Measurements from ENCODE around the gene EML4.
"Not testable (repeated sequence)": the region's sequence is repeated elsewhere in the genome, so short reads cannot be mapped to it uniquely, and the experiment has no call there.

The EML4 gene, protein sequence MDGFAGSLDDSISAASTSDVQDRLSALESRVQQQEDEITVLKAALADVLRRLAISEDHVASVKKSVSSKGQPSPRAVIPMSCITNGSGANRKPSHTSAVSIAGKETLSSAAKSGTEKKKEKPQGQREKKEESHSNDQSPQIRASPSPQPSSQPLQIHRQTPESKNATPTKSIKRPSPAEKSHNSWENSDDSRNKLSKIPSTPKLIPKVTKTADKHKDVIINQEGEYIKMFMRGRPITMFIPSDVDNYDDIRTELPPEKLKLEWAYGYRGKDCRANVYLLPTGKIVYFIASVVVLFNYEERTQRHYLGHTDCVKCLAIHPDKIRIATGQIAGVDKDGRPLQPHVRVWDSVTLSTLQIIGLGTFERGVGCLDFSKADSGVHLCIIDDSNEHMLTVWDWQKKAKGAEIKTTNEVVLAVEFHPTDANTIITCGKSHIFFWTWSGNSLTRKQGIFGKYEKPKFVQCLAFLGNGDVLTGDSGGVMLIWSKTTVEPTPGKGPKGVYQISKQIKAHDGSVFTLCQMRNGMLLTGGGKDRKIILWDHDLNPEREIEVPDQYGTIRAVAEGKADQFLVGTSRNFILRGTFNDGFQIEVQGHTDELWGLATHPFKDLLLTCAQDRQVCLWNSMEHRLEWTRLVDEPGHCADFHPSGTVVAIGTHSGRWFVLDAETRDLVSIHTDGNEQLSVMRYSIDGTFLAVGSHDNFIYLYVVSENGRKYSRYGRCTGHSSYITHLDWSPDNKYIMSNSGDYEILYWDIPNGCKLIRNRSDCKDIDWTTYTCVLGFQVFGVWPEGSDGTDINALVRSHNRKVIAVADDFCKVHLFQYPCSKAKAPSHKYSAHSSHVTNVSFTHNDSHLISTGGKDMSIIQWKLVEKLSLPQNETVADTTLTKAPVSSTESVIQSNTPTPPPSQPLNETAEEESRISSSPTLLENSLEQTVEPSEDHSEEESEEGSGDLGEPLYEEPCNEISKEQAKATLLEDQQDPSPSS
- 172 to 422 reads per million in 2 experiments for total RNA-seq

DNA sequence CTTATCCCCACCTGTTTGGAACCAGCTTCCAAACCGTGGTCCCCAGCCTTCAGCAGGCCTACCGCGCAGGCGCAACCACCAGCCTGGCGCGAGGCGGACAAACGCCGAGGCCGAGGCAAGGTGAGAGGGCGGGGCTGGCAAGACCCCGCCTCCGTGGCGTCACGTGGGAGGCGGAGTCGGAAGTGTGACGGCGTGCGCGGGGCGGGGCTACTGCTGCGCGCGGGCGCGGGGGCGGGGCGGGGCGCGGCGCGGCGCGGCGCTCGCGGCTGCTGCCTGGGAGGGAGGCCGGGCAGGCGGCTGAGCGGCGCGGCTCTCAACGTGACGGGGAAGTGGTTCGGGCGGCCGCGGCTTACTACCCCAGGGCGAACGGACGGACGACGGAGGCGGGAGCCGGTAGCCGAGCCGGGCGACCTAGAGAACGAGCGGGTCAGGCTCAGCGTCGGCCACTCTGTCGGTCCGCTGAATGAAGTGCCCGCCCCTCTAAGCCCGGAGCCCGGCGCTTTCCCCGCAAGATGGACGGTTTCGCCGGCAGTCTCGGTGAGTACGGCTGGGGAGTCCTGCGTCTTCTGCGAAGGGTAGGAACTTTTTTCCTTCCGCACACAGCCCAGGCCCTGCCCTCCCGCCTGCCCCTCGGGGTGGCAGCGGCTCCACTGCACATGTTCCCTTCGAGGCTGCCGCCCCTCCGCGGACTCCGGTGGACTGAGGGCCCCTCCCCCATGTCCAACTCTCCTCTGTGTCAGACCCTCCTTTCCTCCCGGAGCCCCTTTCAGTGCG is at the start of gene EML4:
Gene EML4, plus strand, starts transcription at position 254 of the 774 bp plus-strand sequence. Its CDS starts 259 bp downstream, at position 513.
- peak; percentile 81 for DNase-seq (ENCODE audit: low read depth)

- DNase-seq (ENCODE audit: low read depth) = no peak
Observed at GRCh38 chr2:42123426-42123825, 45.7 kb upstream of the EML4 start.

DNA sequence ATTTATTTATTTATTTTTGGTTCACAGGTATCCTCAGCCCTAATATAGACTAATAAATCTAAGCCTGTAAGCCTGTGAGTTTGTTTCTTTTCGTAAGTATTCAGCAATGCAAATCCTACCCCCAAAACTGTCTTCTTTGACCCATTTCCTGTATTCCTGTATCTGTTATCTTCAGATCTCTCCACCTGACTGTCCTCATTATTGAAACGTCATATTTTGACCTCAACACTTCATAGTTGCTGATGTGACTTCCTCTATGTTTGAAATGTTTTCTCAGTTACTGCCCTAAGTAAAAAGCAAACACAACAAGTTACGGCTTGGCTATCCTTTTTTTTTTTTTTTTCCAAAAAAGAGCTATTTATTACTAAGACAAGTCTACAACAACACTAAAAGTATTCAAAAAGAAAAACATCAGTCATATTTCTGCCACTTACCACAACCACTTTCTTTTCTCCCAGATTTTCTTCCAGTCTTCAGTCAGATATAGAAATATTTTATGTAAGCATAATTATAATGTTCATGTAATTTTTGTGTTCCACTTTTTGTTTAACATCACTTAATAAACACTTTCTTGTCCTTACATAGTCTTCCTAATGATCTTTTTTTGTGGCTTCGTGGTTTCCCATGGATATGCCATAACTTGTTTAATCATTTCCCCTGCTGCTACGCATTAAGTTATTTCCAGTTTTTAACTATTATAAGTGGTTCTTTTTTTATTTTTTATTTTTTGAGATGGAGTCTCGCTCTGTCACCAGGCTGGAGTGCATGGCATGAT is 45.0 kb upstream of the EML4 start:
- no peak for DNase-seq (ENCODE audit: low read depth)

- DNase-seq (ENCODE audit: low read depth) = no peak
Observed at GRCh38 chr2:42125841-42126594, 43.1 kb upstream of the EML4 start.

- not testable (repeated sequence) for DNase-seq (ENCODE audit: low read depth)
Observed at GRCh38 chr2:42126873-42127272, 42.3 kb upstream of the EML4 start.

GRCh38 chr2:42127425-42128424 is 41.4 kb upstream of the EML4 start:
- peak; percentile 15 for DNase-seq (ENCODE audit: low read depth)

DNA sequence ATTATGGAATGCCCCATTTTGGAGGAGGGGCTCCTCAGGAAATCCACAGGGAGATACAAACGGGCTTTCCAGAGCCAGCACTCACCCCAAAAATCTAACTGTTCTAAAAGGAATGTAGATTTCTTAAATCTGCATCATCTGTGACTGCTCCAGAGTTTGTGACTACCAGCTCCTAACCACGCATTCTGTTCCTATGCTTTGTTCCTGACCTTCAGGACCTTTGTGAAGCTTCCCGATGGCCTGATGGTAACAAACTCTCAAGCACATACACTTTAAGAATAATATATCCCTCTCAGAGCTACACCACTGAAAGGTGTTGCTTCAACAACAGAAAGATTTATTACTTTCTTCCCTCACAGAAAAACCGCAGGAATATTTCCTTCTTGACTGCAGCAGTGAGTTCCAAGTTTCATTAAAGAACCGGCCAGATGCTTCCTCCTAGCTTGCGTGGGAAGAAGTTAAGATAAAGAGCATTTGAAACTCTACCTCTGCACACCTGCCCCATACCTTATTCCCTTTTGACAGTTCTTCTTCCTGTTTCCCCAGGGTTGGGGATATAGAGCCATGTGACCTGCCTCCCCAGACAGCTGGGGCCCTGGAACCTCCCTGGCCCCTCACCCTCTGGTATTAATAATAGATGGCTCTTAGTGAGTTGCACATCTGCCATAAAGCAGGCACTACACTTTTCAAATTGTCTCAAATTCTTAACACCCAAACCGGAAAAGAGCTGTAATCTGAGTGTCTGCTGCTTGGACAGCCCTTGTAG is 40.2 kb upstream of the EML4 start:
- DNase-seq (ENCODE audit: low read depth) = no peak

DNA sequence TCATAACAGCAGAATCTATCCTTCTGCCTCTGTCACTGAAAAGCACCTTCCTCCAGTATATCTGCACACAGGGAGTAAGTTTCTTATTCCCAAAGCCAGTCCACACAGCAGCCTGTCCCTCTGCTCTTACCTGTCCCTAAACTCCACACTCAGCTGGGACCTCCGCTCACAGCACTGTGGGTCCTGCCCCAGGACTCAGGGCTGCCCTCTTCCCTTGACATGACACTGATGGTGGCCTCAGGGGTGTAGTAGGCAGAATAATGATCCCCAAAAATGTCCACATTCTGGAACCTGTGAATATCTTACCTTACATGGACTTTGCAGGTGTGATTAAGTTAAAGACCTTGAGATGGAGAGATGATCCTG is 39.7 kb upstream of the EML4 start:
- no peak for DNase-seq (ENCODE audit: low read depth)

- DNase-seq (ENCODE audit: low read depth) = no peak
Observed at GRCh38 chr2:42129947-42130346, 39.2 kb upstream of the EML4 start.

DNA sequence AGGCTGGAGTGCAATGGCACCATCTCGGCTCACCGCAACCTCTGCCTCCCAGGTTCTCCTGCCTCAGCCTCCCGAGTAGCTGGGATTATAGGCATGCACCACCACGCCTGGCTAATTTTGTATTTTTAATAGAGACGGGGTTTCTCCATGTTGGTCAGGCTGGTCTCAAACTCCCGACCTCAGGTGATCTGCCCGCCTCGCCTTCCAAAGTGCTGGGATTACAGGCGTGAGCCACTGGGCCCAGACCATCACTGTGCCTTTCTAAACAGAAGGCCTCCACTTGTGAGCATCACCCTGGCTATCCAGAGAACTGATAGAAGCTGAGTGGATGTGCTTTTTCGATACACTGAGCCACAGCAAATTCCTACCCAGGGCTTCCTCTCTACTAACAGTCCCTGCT is 38.3 kb upstream of the EML4 start:
- not testable (repeated sequence) for DNase-seq (ENCODE audit: low read depth)

DNA sequence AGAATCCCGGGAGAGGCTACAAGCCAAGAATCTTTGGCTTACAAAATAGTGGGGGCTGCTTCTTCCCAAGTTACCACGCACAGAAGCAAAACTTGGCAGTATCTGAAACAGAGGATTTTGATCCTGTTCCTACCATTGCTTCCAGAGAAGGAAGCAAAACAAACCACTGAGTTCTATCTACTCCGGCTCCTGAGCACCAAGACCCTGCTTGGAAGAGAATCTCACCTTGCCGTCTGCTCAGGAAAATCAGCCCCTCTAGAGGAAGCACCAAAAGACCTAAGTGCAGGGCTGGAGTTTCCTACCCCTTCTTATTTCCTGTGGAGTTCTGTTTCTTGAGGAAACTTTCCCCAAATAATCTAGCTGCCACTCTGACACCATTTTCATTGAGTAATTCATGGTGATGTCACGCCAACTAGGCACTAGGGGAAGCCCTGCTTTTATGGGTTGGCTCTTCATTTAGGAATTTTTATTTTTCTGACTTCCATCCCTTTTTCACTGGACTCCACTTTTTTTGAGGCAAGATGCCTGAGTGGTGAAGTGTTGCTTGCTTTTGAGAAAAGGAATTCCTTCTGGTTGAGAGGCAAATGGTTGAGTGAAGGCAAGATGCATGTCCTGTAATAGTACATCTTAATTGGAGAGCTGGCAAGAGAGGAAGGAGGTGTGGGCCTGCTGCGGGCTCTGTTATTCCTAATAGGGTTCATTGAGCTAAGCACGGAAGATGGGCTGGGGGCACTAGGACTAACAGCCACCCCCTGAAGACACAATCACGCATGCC is 36.8 kb upstream of the EML4 start:
- no peak for DNase-seq (ENCODE audit: low read depth)

DNA sequence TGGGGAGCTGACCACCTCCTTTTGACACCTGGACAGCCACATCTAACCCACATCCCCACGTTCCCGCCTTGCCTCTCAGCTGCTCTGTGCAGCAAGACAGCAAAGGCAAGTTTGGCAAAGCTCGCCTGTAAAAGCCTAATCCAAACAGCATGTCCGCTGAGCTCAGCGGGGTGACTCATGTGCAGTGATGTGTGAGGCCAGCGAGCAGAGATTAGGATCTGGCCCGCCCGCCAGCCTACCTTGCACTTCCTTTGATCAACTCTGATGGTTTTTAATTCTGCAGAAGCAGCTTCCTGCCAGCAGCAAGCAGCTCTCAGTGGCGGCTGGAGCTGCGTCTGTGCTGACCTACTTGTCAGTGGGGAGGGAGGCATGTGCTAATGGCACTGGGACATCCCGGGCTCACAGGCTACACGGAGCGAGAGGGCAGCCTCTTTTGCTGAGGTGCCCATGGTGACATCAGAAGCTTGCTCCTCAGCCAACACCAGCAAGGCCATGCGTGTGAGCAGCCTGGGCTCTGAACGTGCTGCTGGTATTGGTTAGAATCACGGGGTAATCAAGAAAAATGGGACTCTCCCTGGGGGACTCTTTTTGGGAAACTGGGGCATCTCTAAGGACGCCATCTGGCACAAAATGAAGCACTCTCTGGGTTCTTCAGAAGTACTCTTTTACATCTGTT is 36.0 kb upstream of the EML4 start:
- peak; percentile 89 for DNase-seq (ENCODE audit: low read depth)

DNA sequence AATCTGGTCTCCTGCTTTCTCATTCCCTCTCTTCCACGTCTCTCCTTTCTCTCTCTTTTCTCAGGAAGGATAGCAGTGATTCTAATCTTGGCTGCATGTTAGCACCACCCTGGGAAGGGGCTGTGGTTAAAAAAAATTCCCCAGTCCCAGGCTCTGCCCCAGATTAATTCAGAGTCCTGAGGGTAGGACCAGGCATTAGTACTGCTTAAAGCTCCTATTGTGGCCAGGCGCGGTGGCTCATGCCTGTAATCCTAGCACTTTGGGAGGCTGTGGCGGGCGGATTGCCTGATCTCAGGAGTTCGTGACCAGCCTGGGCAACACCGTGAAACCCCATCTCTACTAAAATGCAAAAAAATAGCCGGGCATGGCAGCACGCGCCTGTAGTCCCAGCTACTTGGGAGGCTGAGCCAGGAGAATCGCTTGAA is 35.4 kb upstream of the EML4 start:
- DNase-seq (ENCODE audit: low read depth) = no peak

- DNase-seq (ENCODE audit: low read depth) = not testable (repeated sequence)
Observed at GRCh38 chr2:42134401-42134932, 34.7 kb upstream of the EML4 start.

DNA sequence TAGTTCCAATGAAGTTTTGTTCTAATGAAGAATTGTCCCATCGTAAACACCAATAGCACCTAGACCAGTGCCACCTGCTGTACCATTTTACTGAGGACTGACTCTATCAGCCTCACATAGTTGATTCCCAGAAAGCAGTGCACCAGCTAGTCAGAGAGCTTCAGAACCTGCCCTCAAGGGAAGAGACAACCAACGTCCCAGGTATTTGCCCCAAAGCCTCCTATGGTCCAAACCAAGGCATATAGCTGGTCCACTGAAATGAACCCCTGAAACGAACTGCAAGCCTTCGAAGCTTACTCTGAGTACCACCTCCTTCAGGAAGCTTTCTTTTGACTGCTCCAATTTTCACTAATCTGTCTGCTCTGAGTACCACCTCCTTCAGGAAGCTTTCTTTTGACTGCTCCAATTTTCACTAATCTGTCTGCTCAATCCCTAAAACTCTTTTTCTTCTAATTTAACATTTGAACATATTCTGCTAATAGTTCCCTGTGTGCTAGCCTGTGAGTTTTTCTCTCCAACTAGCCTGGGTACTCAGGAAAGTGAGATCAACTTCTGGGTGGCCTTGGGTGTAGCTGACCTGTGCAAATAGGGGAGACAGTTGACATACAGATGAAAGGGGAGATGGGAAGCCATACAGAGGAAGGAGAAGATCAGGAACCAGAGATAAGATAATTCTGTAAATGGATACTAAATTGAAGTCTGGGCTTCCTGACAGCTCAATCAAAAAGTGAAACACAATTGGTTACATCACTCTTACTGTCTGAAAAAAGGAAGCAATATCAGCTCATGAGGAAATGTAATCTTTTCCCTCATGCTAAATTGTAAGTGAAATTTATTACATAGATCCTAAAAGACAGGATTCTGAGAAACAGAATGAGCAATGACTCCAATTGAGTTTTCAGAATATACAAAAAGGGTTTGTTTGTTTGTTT is 33.5 kb upstream of the EML4 start:
- DNase-seq (ENCODE audit: low read depth) = no peak

DNA sequence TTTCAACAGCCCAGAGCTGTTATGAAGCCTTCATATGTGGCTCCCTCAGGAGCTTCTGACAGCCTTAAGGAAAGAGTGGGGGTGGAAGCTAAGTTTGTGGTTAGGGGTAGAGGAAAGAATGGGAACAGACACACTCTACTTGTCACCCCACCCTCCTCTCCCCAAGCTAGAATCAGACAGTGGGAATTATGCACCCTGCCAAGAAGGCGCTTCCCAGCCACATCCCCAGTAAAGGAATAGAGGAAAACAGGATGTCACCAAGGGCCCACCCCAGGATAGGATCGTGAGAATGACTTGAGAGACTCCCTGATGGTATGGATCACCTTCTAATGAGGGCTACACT is 32.4 kb upstream of the EML4 start:
- DNase-seq (ENCODE audit: low read depth) = no peak

All from T follicular helper cell (primary cell).